NCI-H2196 (cell line): ENCODE data around the gene ABCA7.

Experiments used
- DNase-seq: peaks from one replicate; lab custom pipeline; 2025; ENCODE audit not compliant: unreplicated experiment; lab: John Stamatoyannopoulos, UW

The ABCA7 gene

GRCh38 chr19:1055886-1056620 is 16.1 kb downstream of the ABCA7 start:
- no peak for DNase-seq

- peak; percentile 31 for DNase-seq
Measured at GRCh38 chr19:1057176-1057855, 17.4 kb downstream of the ABCA7 start.

- no peak for DNase-seq
Measured at GRCh38 chr19:1058112-1058511, 18.2 kb downstream of the ABCA7 start.

- DNase-seq: no peak
Measured at GRCh38 chr19:1060689-1061088, 20.8 kb downstream of the ABCA7 start.

- DNase-seq: no peak
Measured at GRCh38 chr19:1061987-1062386, 22.1 kb downstream of the ABCA7 start.

- no peak for DNase-seq
Measured at GRCh38 chr19:1062387-1063029, 22.6 kb downstream of the ABCA7 start.

GRCh38 chr19:1063030-1063908 is 23.4 kb downstream of the ABCA7 start:
- DNase-seq: no peak

GRCh38 chr19:1063909-1064660 is 24.2 kb downstream of the ABCA7 start:
- DNase-seq: no peak

GRCh38 chr19:1064661-1065605 is 25.0 kb downstream of the ABCA7 start:
- peak; percentile 69 for DNase-seq

- DNase-seq: no peak
Measured at GRCh38 chr19:1065606-1066109, 25.8 kb downstream of the ABCA7 start.

- no peak for DNase-seq
Measured at GRCh38 chr19:1066251-1066747, 26.4 kb downstream of the ABCA7 start.

- DNase-seq: no peak
Measured at GRCh38 chr19:1066748-1067340, 26.9 kb downstream of the ABCA7 start, which contains the start of gene ARHGAP45. TSS of gene ARHGAP45 (plus strand) at chr19:1067167. CDS start at chr19:1067406, 239 bp downstream.

GRCh38 chr19:1067341-1067957 is 27.5 kb downstream of the ABCA7 start:
- no peak for DNase-seq

- DNase-seq: no peak
Measured at GRCh38 chr19:1068009-1069001, 28.4 kb downstream of the ABCA7 start.

- DNase-seq: no peak
Measured at GRCh38 chr19:1069009-1069779, 29.3 kb downstream of the ABCA7 start.

- no peak for DNase-seq
Measured at GRCh38 chr19:1070576-1070930, 30.6 kb downstream of the ABCA7 start.
